ENCODE results near the gene GPRC5B. TPM values are rescaled to one million over a fixed set of nuclear protein-coding genes. Genes with fewer than 3 reads are reported as not detected.

GPRC5B gene
- total and polyA plus RNA-seq, 2 of the 8 experiments (the other 6 are each of a cell fraction or from before 2014, with no cell fraction given): 106 to 160 TPM

DNA sequence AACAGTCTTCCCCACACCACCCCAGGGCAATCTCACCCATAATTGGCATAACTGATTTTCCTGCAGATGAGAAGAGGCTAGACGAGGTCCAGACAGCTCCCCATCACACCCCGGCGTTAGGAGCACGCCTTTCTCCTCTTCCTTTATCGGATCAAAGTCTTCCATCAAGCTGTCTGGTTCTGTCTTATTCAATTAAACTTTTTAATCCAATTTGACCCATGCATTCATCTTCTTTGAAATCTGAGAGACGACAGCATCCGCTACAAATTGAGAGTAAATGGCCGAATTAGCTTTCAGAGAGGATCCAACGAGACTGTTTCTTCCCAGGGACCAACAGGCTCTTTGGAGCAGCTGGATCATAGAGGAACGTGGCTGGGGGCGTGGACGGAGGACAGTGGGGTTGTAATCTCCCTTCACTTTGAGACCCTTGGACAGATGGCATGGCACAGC, 44.4 kb upstream of the GPRC5B start:
- no peak overlapping the region for H2AFZ ChIP-seq (ENCODE audit: low read length)
- ChIA-PET CTCF (ENCODE audit: partially characterized antibody) (interaction anchor here (1.1 to 1.4 kb wide), 3 partner anchors 20 to 51 kb away, joined by 3 to 5 read pairs (median 4); no protein-coding TSS in a partner anchor), POLR2A (ENCODE audit: partially characterized antibody) (no interaction called here)
- H4K5ac ChIP-seq (ENCODE audit: insufficient read length, low read depth, low read length): no peak overlapping the region
- peaks cover 0 to 3% (median under 1%) of the 10 kb centered on the region in 4 experiments; a peak in 3 of 7 replicates for H3K4me1 ChIP-seq (replicated peaks in 1 of 4; ENCODE audit: control insufficient read depth in 3 of 4, insufficient read depth in 4 of 4, low read length in 3 of 4)
- H3K9ac ChIP-seq (replicated peaks in 1 of 4; ENCODE audit: extremely low read depth in 1 of 4, low read depth in 3 of 4, low read length in 3 of 4): no peak overlapping the region
- H3K56ac ChIP-seq (replicated peaks; ENCODE audit: insufficient read length, low read depth, low read length): no peak overlapping the region
- no peaks in the 10 kb centered on the region for H4K20me1 ChIP-seq (replicated peaks in 1 of 2; ENCODE audit: control insufficient read depth in 1 of 2, insufficient read depth in 2 of 2, low read length in 2 of 2)
- H3K23me2 ChIP-seq (ENCODE audit: low read depth, low read length): no peaks in the 10 kb centered on the region; the same call in 1 of the 2 replicates
- H3K27me3 ChIP-seq (replicated peaks in 1 of 4; ENCODE audit: control insufficient read depth in 3 of 4, extremely low read depth in 1 of 4, insufficient read depth in 3 of 4, low read length in 3 of 4): no peaks in the 10 kb centered on the region
- H3K4me2 ChIP-seq (ENCODE audit: insufficient read depth in 1 of 2, low read depth in 2 of 2, low read length in 2 of 2): no peak overlapping the region
- H2BK12ac ChIP-seq (ENCODE audit: low read depth, low read length): no peak overlapping the region
- no peak for DNase-seq (ENCODE audit: low read depth in 1 of 2, low spot score in 2 of 2)
- FAIRE-seq: no peak
- no peak overlapping the region for H3K14ac ChIP-seq (ENCODE audit: insufficient read length)
- H4K91ac ChIP-seq (replicated peaks; ENCODE audit: insufficient read length, low read length): no peak overlapping the region
- H3K23ac ChIP-seq (ENCODE audit: insufficient read length): no peak overlapping the region
- 94% methylated on average over 12 of the region's 12 CpGs; no CpG with 5 or more reads in 1 of the 2 experiments for WGBS, 2 experiments (ENCODE audit: extremely low coverage in 1 of 2, insufficient coverage in 1 of 2, insufficient read length in 1 of 2, insufficient replicate concordance in 2 of 2, low coverage in 1 of 2, low lambda C conversion rate in 2 of 2, missing lambda C conversion rate in 1 of 2)
- peaks cover 0 to 4% of the 10 kb centered on the region in 2 experiments; a peak in 1 of 4 replicates for H3K9me3 ChIP-seq (ENCODE audit: insufficient read depth in 2 of 2, low read depth in 1 of 2, low read length in 1 of 2)
- no peak overlapping the region for H4K8ac ChIP-seq (ENCODE audit: extremely low read depth, insufficient read depth, low read length)
- H3K4me3 ChIP-seq (ENCODE audit: extremely low read depth in 1 of 4, insufficient read depth in 2 of 4, low read depth in 3 of 4, low read length in 4 of 4): no peak overlapping the region
- TF ChIP-seq SAP30 (IDR thresholded peaks at IDR 0.05; ENCODE audit: insufficient read depth, insufficient replicate concordance, low read length): no peak
- no peak for TF ChIP-seq CHD1 (IDR thresholded peaks at IDR 0.05; ENCODE audit: low read depth, low read length)
- no peak for TF ChIP-seq TBP (IDR thresholded peaks at IDR 0.05; ENCODE audit: low read depth, low read length)
- TF ChIP-seq HDAC6 (IDR thresholded peaks at IDR 0.05; ENCODE audit: low read depth, low read length): no peak
- no peak for TF ChIP-seq BACH1 (IDR thresholded peaks at IDR 0.05; ENCODE audit: low read length)
- TF ChIP-seq POLR2A (IDR thresholded peaks at IDR 0.05; ENCODE audit: control extremely low read depth in 1 of 2, low read depth in 2 of 2, low read length in 2 of 2): no peak
- no peak for TF ChIP-seq ATF2 (IDR thresholded peaks at IDR 0.05; ENCODE audit: low read length)
- no peak for TF ChIP-seq SP1 (IDR thresholded peaks at IDR 0.05; ENCODE audit: low read depth, low read length)
- no peak overlapping the region for H3K18ac ChIP-seq (ENCODE audit: extremely low read depth, low read length)
- peak overlapping the region; percentile 36; the same call in 1 of the 2 replicates for H2BK20ac ChIP-seq (ENCODE audit: low read length)
- no peak overlapping the region for H2BK120ac ChIP-seq (replicated peaks; ENCODE audit: low read depth, low read length)
- no peak overlapping the region for H3K4ac ChIP-seq (replicated peaks; ENCODE audit: insufficient read length, low read depth, low read length)
- H2BK5ac ChIP-seq (ENCODE audit: low read depth, low read length): no peak overlapping the region
- no peak overlapping the region for H2BK15ac ChIP-seq (ENCODE audit: low read length)
- H2AK5ac ChIP-seq (ENCODE audit: low read depth, low read length): no peak overlapping the region
- no peaks in the 10 kb centered on the region for H3K79me1 ChIP-seq (ENCODE audit: low read depth, low read length)
- no peaks in the 10 kb centered on the region for H3K79me2 ChIP-seq (ENCODE audit: control insufficient read depth in 1 of 2, insufficient read depth in 2 of 2, low read length in 2 of 2)
- H3K27ac ChIP-seq (ENCODE audit: low read depth, low read length): no peak overlapping the region
- H3K36me3 ChIP-seq (ENCODE audit: control insufficient read depth in 2 of 4, insufficient read depth in 4 of 4, low read length in 3 of 4): no peaks in the 10 kb centered on the region
